ENCODE results near the gene VWA3B. TPM values are rescaled to one million over a fixed set of nuclear protein-coding genes. Genes with fewer than 3 reads are reported as not detected.

VWA3B gene
- total RNA-seq, 4 donors from 2014 or later = 0.30 to 6.1 (median 2.5) TPM; not detected in 1

- DNase-seq (ENCODE audit: low spot score in 2 of 2) = no peak
- H3K4me1 ChIP-seq = peaks cover 0 to 18% (median 0%) of the 10 kb centered on the region in 4 donors
- H3K27me3 ChIP-seq = peaks cover 0 to 50% of the 10 kb centered on the region in 2 donors
- 80 to 84% methylated on average over 3 of the region's 3 CpGs for WGBS, 2 donors
- no peak overlapping the region for H3K4me3 ChIP-seq
- TF ChIP-seq POLR2A (IDR thresholded peaks at IDR 0.05) = no peak
- no peak for TF ChIP-seq EP300 (IDR thresholded peaks at IDR 0.05)
- no peak for TF ChIP-seq CTCF (IDR thresholded peaks at IDR 0.05)
- peaks cover 0 to 6% (median under 1%) of the 10 kb centered on the region in 4 donors for H3K9me3 ChIP-seq
- H3K36me3 ChIP-seq = no peaks in the 10 kb centered on the region
- H3K27ac ChIP-seq = no peak overlapping the region
Measured at GRCh38 chr2:98343285-98343684, 256.3 kb downstream of the VWA3B start.

GRCh38 chr2:98346311-98347236 is 259.6 kb downstream of the VWA3B start, which contains the start of gene CNGA3:
Gene CNGA3, plus strand, starts transcription at chr2:98346456. Its CDS starts 23,520 bp downstream, at chr2:98369976.
- H3K4me3 ChIP-seq = no peak within 1 kb of the TSS
- no peak within 1 kb of the TSS for H3K27ac ChIP-seq
- TF ChIP-seq EP300 (IDR thresholded peaks at IDR 0.05) = no peak
- TF ChIP-seq POLR2A (IDR thresholded peaks at IDR 0.05) = no peak
- no peak for TF ChIP-seq CTCF (IDR thresholded peaks at IDR 0.05)
- H3K4me1 ChIP-seq = peaks cover 0 to 18% (median 0%) of the 10 kb centered on the region in 4 donors
- peaks cover 0 to 81% of the 10 kb centered on the region in 2 donors for H3K27me3 ChIP-seq
- no peak for DNase-seq (ENCODE audit: low spot score in 2 of 2)
- WGBS, 2 donors = 4% methylated on average over 49 to 62 of the region's 72 CpGs
- no peaks in the 10 kb centered on the region for H3K36me3 ChIP-seq
- no peaks in the 10 kb centered on the region for H3K9me3 ChIP-seq

- DNase-seq (ENCODE audit: low spot score in 2 of 2) = no peak
- 7 to 8% methylated on average over 43 to 52 of the region's 54 CpGs for WGBS, 2 donors
- Histone ChIP-seq H3K9me3 (no peaks in the 10 kb centered on the region), H3K36me3 (no peaks in the 10 kb centered on the region), H3K4me3 (no peak overlapping the region), H3K27ac (no peak overlapping the region), H3K27me3 (peaks cover 0 to 81% of the 10 kb centered on the region in 2 donors), H3K4me1 (peaks cover 0 to 18% (median 0%) of the 10 kb centered on the region in 4 donors)
- TF ChIP-seq POLR2A (IDR thresholded peaks at IDR 0.05) = no peak
- no peak for TF ChIP-seq CTCF (IDR thresholded peaks at IDR 0.05)
- TF ChIP-seq EP300 (IDR thresholded peaks at IDR 0.05) = no peak
Measured at GRCh38 chr2:98347298-98348065, 260.5 kb downstream of the VWA3B start.

GRCh38 chr2:98348066-98348561 is 261.1 kb downstream of the VWA3B start:
- TF ChIP-seq POLR2A (IDR thresholded peaks at IDR 0.05) = no peak
- no peak for TF ChIP-seq EP300 (IDR thresholded peaks at IDR 0.05)
- no peak for TF ChIP-seq CTCF (IDR thresholded peaks at IDR 0.05)
- whole genome bisulfite sequencing, 2 donors = 4% methylated on average over 15 of the region's 15 CpGs
- Histone ChIP-seq H3K9me3 (no peaks in the 10 kb centered on the region), H3K27ac (no peak overlapping the region), H3K36me3 (no peaks in the 10 kb centered on the region), H3K4me3 (no peak overlapping the region), H3K4me1 (peaks cover 0 to 18% (median 0%) of the 10 kb centered on the region in 4 donors), H3K27me3 (peaks cover 0 to 79% of the 10 kb centered on the region in 2 donors)
- no peak for DNase-seq (ENCODE audit: low spot score in 2 of 2)

All from tibial nerve (tissue), 4 donors.